ENCODE results near the gene PPM1E.
"Not testable (repeated sequence)": the region's sequence is repeated elsewhere in the genome, so short reads cannot be mapped to it uniquely, and the experiment has no call there.

The PPM1E gene

GRCh38 chr17:58779446-58779845, 23.8 kb downstream of the PPM1E start:
- no peak for TF ChIP-seq CTCF (IDR thresholded peaks at IDR 0.05; ENCODE audit: low read length, missing control alignments)
- DNase-seq (ENCODE audit: low read depth), result no peak
- H3K4me3 ChIP-seq (replicated peaks; ENCODE audit: low read depth, low read length), result no peak overlapping the region

GRCh38 chr17:58783380-58783779, 27.7 kb downstream of the PPM1E start:
- TF ChIP-seq CTCF (IDR thresholded peaks at IDR 0.05; ENCODE audit: low read length, missing control alignments), result no peak
- no peak overlapping the region for H3K4me3 ChIP-seq (replicated peaks; ENCODE audit: low read depth, low read length)
- peak; percentile 4 for DNase-seq (ENCODE audit: low read depth)

GRCh38 chr17:58785097-58785496, 29.4 kb downstream of the PPM1E start:
- no peak for TF ChIP-seq CTCF (IDR thresholded peaks at IDR 0.05; ENCODE audit: low read length, missing control alignments)
- DNase-seq (ENCODE audit: low read depth), result no peak
- H3K4me3 ChIP-seq (replicated peaks; ENCODE audit: low read depth, low read length), result no peak overlapping the region

- peak; percentile 89 for DNase-seq (ENCODE audit: low read depth)
These were observed 31.1 kb downstream of the PPM1E start for GRCh38 chr17:58786586-58787295.

GRCh38 chr17:58788199-58788598, 32.5 kb downstream of the PPM1E start:
- no peak overlapping the region for H3K4me3 ChIP-seq (replicated peaks; ENCODE audit: low read depth, low read length)
- TF ChIP-seq CTCF (IDR thresholded peaks at IDR 0.05; ENCODE audit: low read length, missing control alignments), result no peak
- no peak for DNase-seq (ENCODE audit: low read depth)

More at GRCh38 chr17:58786586-58787295, 31.1 kb downstream of the PPM1E start:
- H3K4me3 ChIP-seq (replicated peaks; ENCODE audit: low read depth, low read length), result no peak overlapping the region
- no peak for TF ChIP-seq CTCF (IDR thresholded peaks at IDR 0.05; ENCODE audit: low read length, missing control alignments)

- TF ChIP-seq CTCF (IDR thresholded peaks at IDR 0.05; ENCODE audit: low read length, missing control alignments), result no peak
- no peak overlapping the region for H3K4me3 ChIP-seq (replicated peaks; ENCODE audit: low read depth, low read length)
- DNase-seq (ENCODE audit: low read depth), result no peak
These were observed 33.5 kb downstream of the PPM1E start for GRCh38 chr17:58789160-58789559.

- no peak overlapping the region for H3K4me3 ChIP-seq (replicated peaks; ENCODE audit: low read depth, low read length)
- DNase-seq (ENCODE audit: low read depth), result no peak
- TF ChIP-seq CTCF (IDR thresholded peaks at IDR 0.05; ENCODE audit: low read length, missing control alignments), result no peak
These were observed 34.2 kb downstream of the PPM1E start for GRCh38 chr17:58789831-58790230.

GRCh38 chr17:58794508-58794907, 38.9 kb downstream of the PPM1E start:
- not testable (repeated sequence) for DNase-seq (ENCODE audit: low read depth); H3K4me3 ChIP-seq (replicated peaks; ENCODE audit: low read depth, low read length)
